A204.1 (cell line): Measurements from ENCODE around the gene RBX1.
A peak's percentile ranks its signal among the peaks of the same experiment; 100 is the strongest.
"Not testable (repeated sequence)": the region's sequence is repeated elsewhere in the genome, so short reads cannot be mapped to it uniquely, and the experiment has no call there.

Source experiments
- FAIRE-seq: peaks from 2 replicates; lab custom pipeline; 2012; peaks lifted over from hg19 to GRCh38; lab: Jason Lieb, UNC

RBX1 gene

GRCh38 chr22:40950962-40951794 lies at the start of gene RBX1:
TSS of gene RBX1 (plus strand) at chr22:40951378. CDS start at chr22:40951399, 21 bp downstream.
- FAIRE-seq = peak; percentile 90

GRCh38 chr22:40904101-40904500 lies 47.1 kb upstream of the RBX1 start:
- FAIRE-seq = no peak

GRCh38 chr22:40908895-40909294 lies 42.3 kb upstream of the RBX1 start:
- no peak for FAIRE-seq

GRCh38 chr22:40911772-40912171 lies 39.4 kb upstream of the RBX1 start:
- FAIRE-seq = no peak

- FAIRE-seq = not testable (repeated sequence)
These were observed 38.2 kb upstream of the RBX1 start for GRCh38 chr22:40912987-40913386.

GRCh38 chr22:40919446-40919845 lies 31.7 kb upstream of the RBX1 start:
- FAIRE-seq = no peak

GRCh38 chr22:40920526-40920925 lies 30.7 kb upstream of the RBX1 start:
- FAIRE-seq = no peak

GRCh38 chr22:40922484-40923303 lies 28.5 kb upstream of the RBX1 start:
- peak; percentile 99 for FAIRE-seq

GRCh38 chr22:40928657-40929056 lies 22.5 kb upstream of the RBX1 start:
- FAIRE-seq = no peak

- no peak for FAIRE-seq
These were observed 18.8 kb upstream of the RBX1 start for GRCh38 chr22:40932396-40932795.

- FAIRE-seq = no peak
These were observed 12.0 kb upstream of the RBX1 start for GRCh38 chr22:40939202-40939601.

- FAIRE-seq = no peak
These were observed 822 bp downstream of the RBX1 start for GRCh38 chr22:40951795-40952605.

GRCh38 chr22:40953471-40953870 lies 2.3 kb downstream of the RBX1 start:
- FAIRE-seq = no peak

GRCh38 chr22:40954113-40954512 lies 2.9 kb downstream of the RBX1 start:
- FAIRE-seq = no peak

- no peak for FAIRE-seq
These were observed 4.4 kb downstream of the RBX1 start for GRCh38 chr22:40955571-40955970.

- FAIRE-seq = no peak
These were observed 6.4 kb downstream of the RBX1 start for GRCh38 chr22:40957601-40958000.

GRCh38 chr22:40958299-40958698 lies 7.1 kb downstream of the RBX1 start:
- no peak for FAIRE-seq

- FAIRE-seq = no peak
These were observed 9.0 kb downstream of the RBX1 start for GRCh38 chr22:40960145-40960544.

GRCh38 chr22:40965936-40966725 lies 15.0 kb downstream of the RBX1 start:
- no peak for FAIRE-seq

- FAIRE-seq = no peak
These were observed 15.5 kb downstream of the RBX1 start for GRCh38 chr22:40966726-40967085.

GRCh38 chr22:40967111-40967760 lies 16.1 kb downstream of the RBX1 start:
- no peak for FAIRE-seq
